Stimulated activated CD8-positive, alpha-beta memory T cell treated with anti-CD3 and anti-CD28 coated beads, Interleukin-2, amount 100 ng/mL, for 1 hour (primary cell): ENCODE measurements around the gene FSTL4.
A peak's percentile ranks its signal among the peaks of the same experiment; 100 is the strongest.

Source experiments
- DNase-seq, 2 donors: peaks; one replicate each; pipeline ENCODE4 v3.0.0-alpha.2; 2020; ENCODE audit warnings: low read depth in 2 of 2

FSTL4 gene

DNA sequence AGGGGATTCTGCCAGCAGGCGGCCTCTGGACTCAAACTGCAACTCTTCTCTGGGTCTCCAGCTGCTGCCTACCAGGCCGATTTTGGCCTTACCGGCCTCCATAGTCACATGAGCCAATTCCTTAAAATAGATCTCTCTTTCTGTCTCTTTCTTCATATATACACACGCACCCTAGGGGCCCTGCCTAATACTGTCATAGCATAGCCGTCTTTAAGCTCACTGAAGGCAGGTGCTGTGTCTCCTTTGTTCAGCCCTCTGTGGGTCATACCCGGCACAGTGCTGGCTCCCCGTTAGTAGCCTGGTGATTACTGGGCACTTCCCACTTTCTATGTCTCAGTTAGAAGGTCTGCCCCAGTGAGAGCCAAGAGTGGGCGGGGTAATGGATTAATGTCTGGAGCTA lies 419.6 kb downstream of the FSTL4 start:
- DNase-seq, result no peak

DNA sequence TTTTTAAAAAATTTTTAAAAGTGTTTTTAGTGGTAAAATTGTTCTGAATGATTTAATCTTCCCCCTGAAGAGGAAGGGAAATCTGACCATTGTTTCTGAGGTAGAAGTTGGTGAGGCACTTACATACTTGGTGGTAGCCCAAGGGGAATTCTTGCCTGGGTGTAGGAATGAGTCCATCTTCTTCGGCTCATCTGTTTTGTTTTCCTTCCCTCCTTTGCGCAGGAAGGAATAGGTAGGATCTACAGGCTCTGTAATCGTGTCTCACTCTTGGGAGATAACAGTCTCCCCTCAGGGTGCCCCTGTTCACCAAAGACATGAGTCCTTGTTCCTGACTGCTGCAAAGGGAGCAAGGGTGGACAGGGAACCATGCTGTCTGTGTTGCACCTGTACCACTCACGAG lies 422.5 kb downstream of the FSTL4 start:
- DNase-seq, result no peak

DNA sequence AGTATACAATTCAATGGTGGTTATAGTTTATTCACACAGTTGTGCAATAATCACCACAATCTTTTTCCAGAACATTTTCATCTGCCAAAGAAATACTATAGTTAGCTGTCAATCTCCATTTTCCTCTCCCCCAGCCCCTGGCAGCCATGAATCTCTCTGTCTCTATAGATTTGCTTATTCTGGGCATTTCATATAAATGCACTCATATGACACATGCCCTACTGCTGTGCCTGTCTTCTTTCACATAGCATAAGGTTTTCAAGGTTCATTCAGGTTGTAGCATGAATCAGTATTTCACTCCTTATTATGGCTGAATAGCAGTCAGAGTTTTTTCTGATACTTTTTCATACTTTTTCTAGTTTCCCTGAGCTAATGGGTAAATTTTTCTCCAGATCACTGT lies 432.9 kb downstream of the FSTL4 start:
- no peak for DNase-seq

DNA sequence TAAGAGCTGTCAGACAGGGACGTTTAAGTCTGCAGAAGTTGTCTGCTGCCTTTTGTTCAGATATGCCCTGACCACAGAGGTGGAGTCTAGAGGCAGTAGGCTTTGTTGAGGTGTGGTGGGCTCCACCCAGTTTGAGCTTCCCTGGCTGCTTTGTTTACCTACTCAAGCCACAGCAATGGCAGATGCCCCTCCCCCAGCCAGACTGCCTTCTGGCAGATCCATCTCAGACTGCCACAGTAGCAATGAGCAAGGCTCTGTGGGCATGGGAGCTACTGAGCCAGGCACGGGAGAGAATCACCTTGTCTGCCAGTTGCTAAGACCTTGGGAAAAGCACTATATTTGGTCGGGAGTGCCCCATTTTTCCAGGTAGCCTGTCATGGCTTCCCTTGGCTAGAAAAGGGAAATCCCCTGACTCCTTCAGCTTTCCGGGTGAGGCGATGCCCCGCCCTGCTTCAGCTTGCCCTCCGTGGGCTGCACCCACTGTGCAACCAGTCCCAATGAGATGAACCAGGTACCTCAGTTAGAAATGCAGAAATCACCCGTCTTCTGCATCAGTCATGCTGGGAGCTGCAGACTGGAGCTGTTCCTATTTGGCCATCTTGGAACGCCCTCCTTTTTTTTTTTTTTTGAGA lies 441.5 kb downstream of the FSTL4 start:
- peak in 1 of 2 donors; percentile 39 for DNase-seq

DNA sequence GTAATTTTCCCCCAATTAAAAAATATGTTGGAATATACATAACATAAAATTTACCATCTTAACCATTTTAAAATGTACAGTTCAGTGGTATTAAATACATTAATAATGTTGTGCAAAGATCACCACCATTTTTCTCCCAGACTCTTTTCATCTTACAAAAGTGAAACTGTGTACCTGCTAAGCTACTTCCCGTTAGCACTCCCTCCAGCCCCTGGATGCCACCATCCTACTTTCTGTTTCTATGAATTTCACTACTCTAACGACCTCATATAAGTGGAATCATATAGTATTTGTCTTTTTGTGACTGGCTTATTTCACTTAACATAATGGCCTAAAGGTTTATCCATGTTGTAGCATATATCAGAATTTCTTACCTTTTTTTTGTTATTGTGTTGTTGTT lies 447.6 kb downstream of the FSTL4 start:
- no peak for DNase-seq

DNA sequence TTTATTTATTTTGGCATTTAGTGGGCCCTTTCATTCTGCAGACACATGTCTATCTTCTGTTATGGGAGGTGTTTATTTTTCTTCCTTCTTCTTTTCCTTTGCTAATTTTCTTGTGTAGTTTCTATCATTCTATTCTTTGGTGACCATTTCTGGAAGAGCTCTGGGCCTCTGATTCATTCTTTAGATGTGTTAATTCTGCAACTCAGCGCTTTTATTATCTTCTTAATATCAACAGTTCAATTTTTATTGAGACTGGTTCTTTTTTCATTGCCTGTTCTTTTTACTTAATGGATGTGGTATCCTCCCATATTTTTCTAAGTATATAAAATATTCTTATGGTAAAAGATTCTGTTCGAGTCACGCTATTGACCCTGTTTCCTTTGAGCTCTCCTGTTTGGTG lies 448.5 kb downstream of the FSTL4 start:
- DNase-seq, result no peak

DNA sequence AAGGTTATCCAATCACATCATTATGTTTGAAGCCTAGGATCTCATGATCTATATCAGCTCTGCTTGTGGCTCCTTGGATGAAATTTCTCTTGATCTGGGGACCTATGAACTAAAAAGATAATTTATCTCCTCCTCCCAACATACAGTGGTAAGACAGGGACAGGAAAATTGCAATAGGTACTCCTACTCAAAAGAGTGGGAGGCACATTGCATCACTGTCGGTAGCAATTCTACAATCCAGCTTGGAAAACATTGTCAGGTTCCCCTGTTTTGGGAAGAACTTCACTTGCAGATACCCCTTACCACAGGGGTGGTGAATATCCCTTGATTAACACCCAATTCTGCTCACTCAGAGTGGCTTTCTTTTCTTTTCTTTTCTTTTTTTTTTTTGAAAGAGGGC lies 452.8 kb downstream of the FSTL4 start:
- DNase-seq, result no peak

DNA sequence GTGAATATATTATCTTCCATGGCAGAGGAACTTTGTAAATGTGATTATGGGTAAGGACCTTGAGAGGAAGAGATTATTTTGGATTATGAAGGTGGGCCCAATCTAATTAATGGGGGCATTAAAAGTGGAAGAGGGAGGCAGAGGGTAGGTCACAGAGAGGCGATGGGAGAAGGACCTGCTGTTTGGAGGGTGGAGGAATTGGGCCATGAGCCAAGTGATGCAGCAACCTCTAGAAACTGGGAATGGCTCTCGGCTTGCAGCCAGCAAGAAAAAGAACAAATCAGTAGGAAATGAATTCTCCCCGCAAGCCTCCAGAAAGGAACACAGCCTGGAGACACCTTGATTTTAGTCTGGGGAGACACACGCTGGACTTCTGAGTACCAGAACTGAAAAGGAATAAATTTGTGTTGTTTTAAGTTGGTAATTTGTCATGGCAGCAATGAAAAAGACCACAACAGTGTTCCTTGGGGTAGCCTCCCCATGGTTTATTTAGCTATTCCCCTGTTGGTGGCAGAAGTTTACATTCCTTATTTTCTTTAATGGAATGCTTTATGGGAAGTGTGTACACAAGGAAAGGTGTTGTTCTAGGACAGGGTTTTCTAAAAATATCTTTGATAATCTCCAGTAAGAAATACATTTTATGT lies 456.9 kb downstream of the FSTL4 start:
- no peak for DNase-seq

DNA sequence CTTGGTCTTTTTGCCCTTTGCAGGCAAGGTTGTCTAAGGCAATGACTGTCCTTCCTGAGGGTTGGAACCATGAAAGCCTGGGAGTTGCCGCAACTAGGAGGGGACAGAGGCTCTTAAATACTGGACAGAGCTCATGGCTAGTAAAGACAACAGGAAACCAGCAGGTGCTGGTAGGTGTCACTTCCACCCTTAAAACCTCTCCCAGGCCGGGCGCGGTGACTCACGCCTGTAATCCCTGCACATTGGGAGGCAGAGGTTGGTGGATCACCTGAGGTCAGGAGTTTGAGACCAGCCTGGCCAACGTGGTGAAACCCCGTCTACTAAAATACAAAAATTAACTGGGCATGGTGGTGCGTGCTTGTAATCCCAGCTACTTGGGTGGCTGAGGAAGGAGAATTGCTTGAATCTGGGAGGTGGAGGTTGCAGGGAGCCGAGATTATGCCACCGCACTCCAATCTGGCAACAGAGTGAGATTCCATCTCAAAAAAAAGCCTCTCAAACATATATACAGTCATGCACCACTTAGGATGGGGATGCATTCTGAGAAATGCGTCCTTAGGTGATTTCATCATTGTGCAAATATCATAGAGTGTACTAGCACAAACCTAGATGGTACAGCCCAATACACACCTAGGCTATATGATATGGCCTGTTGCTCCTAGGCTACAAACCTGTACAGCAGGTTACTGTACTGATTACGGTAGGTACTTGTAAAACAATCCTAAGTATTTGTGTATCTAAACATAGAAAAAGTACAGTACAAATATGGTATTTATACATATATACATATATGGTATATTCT lies 457.9 kb downstream of the FSTL4 start:
- DNase-seq, result no peak

DNA sequence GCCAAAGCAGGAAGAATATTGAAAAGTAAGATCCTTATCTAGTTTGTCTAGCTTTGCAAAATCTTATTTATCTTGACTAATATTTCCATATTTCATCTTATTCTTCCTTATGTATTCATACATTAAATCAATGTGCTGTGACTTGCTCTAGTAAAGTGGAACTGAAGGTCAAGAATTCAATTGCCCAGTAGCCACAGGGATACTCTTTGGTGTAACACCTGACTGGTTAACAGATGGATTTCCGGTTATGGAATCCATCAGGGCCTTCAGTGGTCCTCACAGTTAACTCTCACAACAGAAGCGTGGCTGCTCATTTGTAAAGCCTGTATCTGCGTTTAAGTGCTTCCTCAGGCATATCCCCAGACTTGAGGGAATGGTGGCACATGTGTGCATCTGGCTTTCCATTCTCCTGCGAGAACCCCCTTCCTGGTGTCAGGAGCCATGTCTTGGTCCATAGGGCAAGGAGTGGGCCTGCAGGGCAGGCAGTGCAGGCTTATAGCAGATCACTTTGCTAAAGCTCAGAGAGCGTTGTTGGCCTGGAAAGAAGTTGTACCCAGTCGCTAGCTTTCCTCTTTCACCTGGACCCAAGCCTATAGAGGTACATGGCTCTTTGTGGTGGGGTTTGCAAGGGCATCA lies 461.3 kb downstream of the FSTL4 start:
- DNase-seq, result no peak

DNA sequence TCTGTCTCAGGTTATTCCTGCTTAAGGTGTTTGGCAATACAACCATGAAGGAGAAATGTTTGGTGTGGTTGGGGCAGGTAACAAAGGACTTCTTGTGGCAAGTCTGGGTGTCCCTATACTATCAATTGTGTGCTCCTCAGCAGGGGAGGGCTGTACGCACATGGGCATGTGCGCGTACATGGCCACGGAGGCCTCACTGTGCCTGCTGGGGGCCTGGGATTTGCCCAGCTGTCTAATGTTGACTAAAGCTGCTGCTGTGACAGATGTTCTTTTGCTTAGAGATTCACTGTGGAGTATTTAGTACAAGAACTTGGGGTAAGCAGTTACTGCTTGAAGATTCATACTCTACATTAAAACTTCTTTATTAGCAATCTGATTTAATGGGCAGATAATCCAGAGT lies 463.0 kb downstream of the FSTL4 start:
- no peak for DNase-seq

DNA sequence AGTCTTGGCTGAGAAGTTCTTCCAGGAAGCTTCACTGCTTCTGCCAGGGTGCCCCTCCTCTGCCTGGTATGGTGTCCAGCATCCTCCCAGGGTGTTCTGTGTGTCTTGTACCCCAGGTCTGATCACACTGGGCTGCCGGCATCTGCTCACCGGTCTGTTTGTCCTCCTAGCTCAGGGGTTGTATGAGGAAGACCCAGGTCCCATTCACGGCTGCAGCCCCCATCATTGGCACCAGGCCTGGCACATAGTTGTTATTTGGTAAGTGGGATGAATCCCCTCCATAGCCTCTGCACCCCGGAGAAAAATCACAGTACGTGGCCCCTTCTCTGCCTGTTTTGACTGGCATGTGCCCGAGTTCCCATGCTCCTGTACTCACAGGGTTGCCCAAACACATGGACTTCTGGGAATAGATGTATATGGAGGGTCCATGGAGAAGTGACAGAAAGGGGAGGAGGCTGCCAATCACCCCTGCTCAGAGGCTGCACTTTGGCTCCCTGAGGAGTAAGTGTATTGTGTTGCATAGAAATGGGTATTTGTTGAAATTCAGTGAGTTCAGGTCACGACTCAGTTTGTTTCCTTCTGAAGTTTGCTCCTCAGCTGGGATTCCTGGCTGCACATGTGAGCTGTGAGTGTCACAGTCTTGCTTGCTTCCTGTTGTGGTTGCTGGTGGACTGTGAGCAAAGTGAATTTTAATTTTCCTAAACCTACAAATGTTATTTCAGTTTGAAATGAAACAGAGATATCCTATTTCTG lies 464.4 kb downstream of the FSTL4 start:
- DNase-seq, result no peak

DNA sequence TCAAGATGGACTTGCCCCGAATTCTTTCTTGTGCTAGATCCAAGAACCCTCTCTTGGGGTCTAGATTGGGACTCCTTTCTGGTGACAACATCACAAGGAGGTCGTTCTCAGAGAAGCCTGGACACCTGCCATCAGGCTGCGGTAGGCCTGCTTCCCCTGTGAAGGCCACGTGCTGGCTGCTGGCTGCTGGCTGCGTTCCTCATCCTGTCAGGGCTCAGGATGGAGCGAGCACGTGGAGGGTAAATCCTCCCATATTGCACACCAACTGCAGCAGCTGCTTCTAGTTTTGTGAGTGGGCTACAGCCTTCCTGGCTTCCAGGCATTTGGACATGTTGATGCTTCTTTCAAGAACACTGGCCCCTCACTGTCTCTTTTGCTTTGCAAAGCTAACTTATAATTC lies 464.9 kb downstream of the FSTL4 start:
- no peak for DNase-seq
